Mesenteric fat pad (tissue), 1 donor: ENCODE results near the gene TAF5L. TPM values are rescaled to one million over a fixed set of nuclear protein-coding genes. Genes with fewer than 3 reads are reported as not detected.
"Not testable (repeated sequence)": the region's sequence is repeated elsewhere in the genome, so short reads cannot be mapped to it uniquely, and the experiment has no call there.

Source experiments
- DNase-seq: peaks from one replicate; pipeline ENCODE4 v3.0.0-alpha.2; 2020; ENCODE audit warnings: low spot score
- total RNA-seq: library from RNA; stranded (reverse); fragmentation: NEBNext Ultra II Directional; extraction: Animal tissue kit (Norgen Biotek cat#: 25700); gene quantifications from one replicate; pipeline ENCODE4 v1.2.1, GENCODE V29; 2021
- donor health status: DM: yes; HTN: yes; CAD: no.

The TAF5L gene
- total RNA-seq, 1 donor from 2014 or later: 24.8 TPM

GRCh38 chr1:229608590-229608989 lies 17.3 kb downstream of the TAF5L start:
- no peak for DNase-seq

- no peak for DNase-seq
Measured at GRCh38 chr1:229607370-229607769, 18.6 kb downstream of the TAF5L start.

GRCh38 chr1:229603371-229604005 lies 22.4 kb downstream of the TAF5L start:
- no peak for DNase-seq

GRCh38 chr1:229600229-229600628 lies 25.7 kb downstream of the TAF5L start:
- DNase-seq: no peak

- DNase-seq: no peak
Measured at GRCh38 chr1:229599218-229599954, 26.5 kb downstream of the TAF5L start.

DNA sequence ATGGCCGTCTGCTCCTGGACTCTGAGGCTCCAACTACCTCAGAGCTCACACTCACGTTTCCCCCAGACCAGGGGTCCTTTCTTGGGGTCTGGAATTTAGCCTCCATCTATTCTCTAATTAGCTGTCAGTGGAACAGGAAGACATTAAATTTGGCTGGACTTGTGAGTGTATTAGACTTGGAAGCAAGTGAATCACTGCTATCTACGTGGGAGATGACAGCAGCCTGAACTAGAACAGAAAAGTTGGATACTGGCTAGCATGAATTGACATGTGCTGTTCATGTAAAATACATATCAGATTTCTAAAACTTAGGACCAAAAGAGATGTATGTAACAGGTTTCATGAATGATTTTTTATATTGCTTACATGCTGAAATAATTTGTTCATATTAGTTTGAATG lies 28.0 kb downstream of the TAF5L start:
- no peak for DNase-seq

DNA sequence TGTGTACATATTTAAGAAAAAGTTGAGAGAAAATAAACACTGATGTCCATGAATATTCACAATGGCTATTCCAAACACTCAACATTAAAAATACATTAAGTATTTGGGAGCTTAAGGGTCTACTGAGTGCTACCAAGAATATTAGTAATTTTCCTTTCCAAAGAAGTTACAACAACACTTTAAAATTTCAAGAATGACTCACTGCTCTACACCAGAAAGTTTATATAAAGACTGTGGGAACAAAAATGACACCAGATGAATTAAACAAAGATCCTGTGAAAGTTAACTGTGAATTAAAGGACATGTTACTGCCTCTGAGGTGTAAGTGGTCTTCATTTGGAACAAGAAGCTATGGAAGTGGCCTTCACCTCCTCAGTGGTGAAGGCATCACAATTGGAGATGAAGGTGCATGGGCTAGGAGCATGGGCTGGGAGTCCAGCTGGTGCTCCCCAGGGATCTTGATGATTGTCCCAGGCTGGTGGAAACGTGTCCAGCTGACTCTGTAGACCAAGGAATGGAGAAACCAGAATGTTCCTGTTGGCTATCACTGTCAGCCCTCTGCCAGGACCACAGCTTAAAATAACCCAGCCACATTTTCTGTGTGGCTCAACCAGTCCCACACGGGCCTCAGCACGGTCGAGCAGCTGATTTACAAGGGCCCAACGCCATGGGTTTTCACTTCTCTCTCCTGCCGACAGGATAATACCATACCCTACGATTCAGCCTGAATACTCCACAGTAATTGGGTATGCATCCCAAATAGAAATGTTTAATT lies 28.8 kb downstream of the TAF5L start:
- DNase-seq: no peak

GRCh38 chr1:229595876-229596275 lies 30.0 kb downstream of the TAF5L start:
- not testable (repeated sequence) for DNase-seq

- no peak for DNase-seq
Measured at GRCh38 chr1:229594227-229595008, 31.5 kb downstream of the TAF5L start.

DNA sequence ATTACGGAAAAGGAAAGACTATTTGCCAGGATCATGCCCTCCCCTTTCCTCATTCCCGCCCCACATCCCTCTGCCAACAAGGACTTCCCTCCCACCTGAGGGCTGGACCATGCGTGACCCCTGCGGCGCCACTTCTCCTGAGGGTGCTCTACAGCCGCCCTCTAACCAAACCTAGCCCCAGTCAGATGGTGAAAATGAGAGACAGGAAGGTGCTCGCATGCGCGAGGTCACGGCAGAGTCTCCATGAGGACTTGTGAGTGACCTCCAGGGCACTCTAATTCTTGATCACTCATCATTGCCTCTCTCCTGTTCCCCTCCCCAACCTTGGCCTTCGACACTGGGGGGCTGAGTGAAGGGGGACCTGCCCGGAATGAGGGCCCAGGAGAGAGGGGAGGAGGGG lies 32.1 kb downstream of the TAF5L start:
- DNase-seq: no peak

GRCh38 chr1:229590119-229590518 lies 35.8 kb downstream of the TAF5L start:
- no peak for DNase-seq

- DNase-seq: no peak
Measured at GRCh38 chr1:229585338-229585737, 40.6 kb downstream of the TAF5L start.

DNA sequence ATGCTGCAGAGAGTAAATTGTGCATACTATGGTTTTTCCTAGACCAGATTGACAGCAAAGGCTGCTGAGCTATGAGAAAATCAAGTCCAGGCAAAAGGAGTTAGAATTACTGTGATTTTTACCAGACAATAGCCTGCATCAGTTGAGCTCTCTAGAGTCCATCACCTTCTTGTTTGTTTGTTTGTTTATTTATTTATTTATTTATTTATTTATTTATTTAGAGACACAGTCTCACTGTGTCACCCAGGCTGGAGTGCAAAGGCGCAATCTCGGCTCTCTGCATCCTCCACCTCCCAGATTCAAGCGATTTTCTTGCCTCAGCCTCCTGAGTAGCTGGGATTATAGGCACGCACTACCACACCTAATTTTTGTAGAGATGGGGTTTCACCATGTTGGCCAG lies 43.2 kb downstream of the TAF5L start:
- no peak for DNase-seq

- DNase-seq: no peak
Measured at GRCh38 chr1:229582011-229582694, 43.8 kb downstream of the TAF5L start.

GRCh38 chr1:229581485-229581884 lies 44.4 kb downstream of the TAF5L start:
- no peak for DNase-seq

- DNase-seq: no peak
Measured at GRCh38 chr1:229579059-229579673, 46.8 kb downstream of the TAF5L start.

DNA sequence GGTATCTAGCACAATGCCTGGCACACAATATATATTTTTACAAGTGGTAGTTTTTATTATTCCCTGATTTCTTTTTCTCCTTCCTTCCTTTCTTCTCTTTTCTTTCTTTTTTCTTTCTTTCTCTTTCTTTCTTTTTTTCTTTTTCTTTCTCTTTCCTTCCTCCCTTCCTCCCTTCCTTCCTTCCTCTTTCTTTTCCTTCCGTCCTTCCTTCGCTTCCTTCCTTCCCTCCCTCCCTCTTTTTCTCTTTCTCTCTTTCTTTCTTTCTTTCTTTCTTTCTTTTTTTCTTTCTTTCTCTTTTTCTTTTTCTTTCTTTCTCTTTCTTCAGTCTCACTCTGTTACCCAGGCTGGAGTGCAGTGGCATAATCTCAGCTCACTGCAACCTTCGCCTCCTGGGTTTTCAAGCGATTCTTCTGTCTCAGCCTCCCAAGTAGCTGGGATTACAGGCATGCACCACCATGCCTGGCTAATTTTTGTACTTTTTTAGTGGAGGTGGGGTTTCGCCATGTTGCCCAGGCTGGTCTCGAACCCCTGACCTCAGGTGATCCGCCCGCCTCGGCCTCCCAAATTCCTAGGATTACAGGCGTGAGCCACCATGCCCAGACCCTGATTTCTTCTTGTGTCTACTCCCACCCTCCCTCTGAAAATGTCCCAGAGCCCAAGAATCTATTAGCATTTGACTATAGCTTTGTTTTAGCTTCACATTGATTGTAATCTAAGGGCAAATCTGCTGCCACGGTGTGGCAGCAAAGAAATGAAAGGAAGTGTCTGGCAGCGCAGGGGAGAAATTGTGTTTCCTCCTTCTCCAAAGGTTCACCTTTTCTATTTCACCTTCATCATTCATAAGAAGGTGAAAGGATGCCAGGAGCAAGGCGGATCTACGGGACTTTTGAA lies 47.5 kb downstream of the TAF5L start:
- no peak for DNase-seq

- no peak for DNase-seq
Measured at GRCh38 chr1:229574679-229575442, 51.1 kb downstream of the TAF5L start.

GRCh38 chr1:229572286-229572685 lies 53.6 kb downstream of the TAF5L start:
- no peak for DNase-seq
